IMR-90 (cell line): Measurements from ENCODE around the gene GRM4. TPM values are rescaled to one million over a fixed set of nuclear protein-coding genes. Genes with fewer than 3 reads are reported as not detected.

Experiments
- ATAC-seq: fragments of 200-7000 bp; cut with Tn5 transposase; 2 replicates; pipeline ENCODE4 v1.9.1; 2020; ENCODE audit warnings: low read depth, mild to moderate bottlenecking, moderate library complexity
- BruUV-seq: library from RNA; stranded (reverse); fragments of 400-500 nt; replicated peaks from 2 replicates; lab custom pipeline; 2021; lab: Mats Ljungman, UMichigan
- CTCF ChIA-PET: fragments of 300-600 bp; formaldehyde crosslinking; extraction: SDS; loops from one replicate; lab custom pipeline; 2021; ENCODE audit warnings: antibody characterized with exemption; lab: Yijun Ruan, JAX
- POLR2A ChIA-PET: fragments of 300-600 bp; sonication (Branson Sonifier 250); formaldehyde crosslinking; loops from one replicate; lab custom pipeline; 2022; ENCODE audit warnings: antibody characterized with exemption; ENCODE audit not compliant: unreplicated experiment; lab: Charles Lee
- DNase-seq: peaks from one replicate; pipeline ENCODE4 v3.0.0; 2013
- H2AFZ ChIP-seq: replicated peaks from 2 replicates; pipeline ENCODE3; 2013; ENCODE audit warnings: low read length, mild to moderate bottlenecking; ENCODE audit not compliant: poor library complexity
- H2AK5ac ChIP-seq: 2 replicates; pipeline ENCODE4 v1.6.1; 2013; ENCODE audit warnings: low read depth, low read length, inconsistent platforms
- H2AK9ac ChIP-seq: replicated peaks from 2 replicates; pipeline ENCODE3; 2013; ENCODE audit warnings: mild to moderate bottlenecking, low read depth, low read length, moderate library complexity; ENCODE audit not compliant: poor library complexity
- H2BK120ac ChIP-seq: 2 replicates; pipeline ENCODE4 v1.6.1; 2013; ENCODE audit warnings: low read depth, low read length, inconsistent platforms
- H2BK15ac ChIP-seq: 3 replicates; pipeline ENCODE4 v1.6.1; 2013; ENCODE audit warnings: low read depth, low read length, inconsistent platforms
- H2BK20ac ChIP-seq: 2 replicates; pipeline ENCODE4 v1.6.1; 2013; ENCODE audit warnings: low read depth, mild to moderate bottlenecking, inconsistent platforms, low read length, moderate library complexity
- H2BK5ac ChIP-seq: 2 replicates; pipeline ENCODE4 v1.6.1; 2013; ENCODE audit warnings: mild to moderate bottlenecking, low read depth, low read length, inconsistent platforms; ENCODE audit not compliant: poor library complexity, severe bottlenecking
- H3K14ac ChIP-seq: replicated peaks from 2 replicates; pipeline ENCODE4 v1.6.1; 2013; ENCODE audit warnings: low read depth, low read length, inconsistent platforms
- H3K18ac ChIP-seq: 2 replicates; pipeline ENCODE4 v1.6.1; 2013; ENCODE audit warnings: low read depth, low read length, control low read depth
- H3K23ac ChIP-seq: 2 replicates; pipeline ENCODE4 v1.6.1; 2013; ENCODE audit warnings: low read depth, low read length, inconsistent platforms
- H3K27ac ChIP-seq: 2 replicates; pipeline ENCODE4 v1.5.1; 2013; ENCODE audit warnings: mild to moderate bottlenecking, control low read depth, low read length; ENCODE audit not compliant: insufficient read depth
- H3K27me3 ChIP-seq: 2 replicates; pipeline ENCODE4 v1.6.1; 2013; ENCODE audit warnings: low read length; ENCODE audit not compliant: control insufficient read depth, insufficient read depth
- H3K36me3 ChIP-seq: 2 replicates; pipeline ENCODE4 v1.6.1; 2013; ENCODE audit warnings: low read length, mixed read lengths; ENCODE audit not compliant: control insufficient read depth, insufficient read depth
- H3K4ac ChIP-seq: 2 replicates; pipeline ENCODE4 v1.6.1; 2013; ENCODE audit warnings: low read depth, low read length, inconsistent platforms
- H3K4me1 ChIP-seq: 2 replicates; pipeline ENCODE4 v1.6.1; 2013; ENCODE audit warnings: low read length, mixed read lengths; ENCODE audit not compliant: control insufficient read depth, insufficient read depth
- H3K4me2 ChIP-seq: 2 replicates; pipeline ENCODE4 v1.6.1; 2013; ENCODE audit warnings: low read depth, mild to moderate bottlenecking, control low read depth, low read length, moderate library complexity
- H3K4me3 ChIP-seq: 2 replicates; pipeline ENCODE4 v1.5.1; 2013; ENCODE audit warnings: low read depth, mild to moderate bottlenecking, control low read depth, low read length, moderate library complexity; ENCODE audit not compliant: insufficient read depth
- H3K56ac ChIP-seq: 2 replicates; pipeline ENCODE4 v1.6.1; 2013; ENCODE audit warnings: low read length, inconsistent platforms; ENCODE audit not compliant: insufficient read depth; ENCODE audit errors: extremely low read depth
- H3K79me1 ChIP-seq, 2 experiments: 2 replicates each; pipeline ENCODE4 v1.6.1; 2013; ENCODE audit warnings: low read length in 2 of 2, inconsistent platforms in 1 of 2, low read depth in 1 of 2
- H3K9ac ChIP-seq: 2 replicates; pipeline ENCODE4 v1.6.1; 2013; ENCODE audit warnings: low read depth, low read length, control low read depth
- H3K9me1 ChIP-seq: 2 replicates; pipeline ENCODE4 v1.6.1; 2013; ENCODE audit warnings: low read length, inconsistent platforms; ENCODE audit not compliant: insufficient read depth
- H3K9me3 ChIP-seq: 2 replicates; pipeline ENCODE4 v1.6.1; 2013; ENCODE audit warnings: low read length; ENCODE audit not compliant: control insufficient read depth, insufficient read depth
- H4K20me1 ChIP-seq: 2 replicates; pipeline ENCODE4 v1.6.1; 2013; ENCODE audit warnings: low read length, inconsistent platforms; ENCODE audit not compliant: insufficient read depth
- H4K5ac ChIP-seq: 2 replicates; pipeline ENCODE4 v1.6.1; 2013; ENCODE audit warnings: mild to moderate bottlenecking, low read depth, low read length, control low read depth
- H4K8ac ChIP-seq, 2 experiments: 2 replicates each; pipeline ENCODE4 v1.6.1; 2013; ENCODE audit warnings: low read depth in 2 of 2, low read length in 2 of 2, control low read depth in 1 of 2, inconsistent platforms in 1 of 2
- H4K91ac ChIP-seq: 2 replicates; pipeline ENCODE4 v1.6.1; 2013; ENCODE audit warnings: low read depth, low read length, inconsistent platforms; ENCODE audit not compliant: insufficient read depth
- CHD1 ChIP-seq: IDR thresholded peaks from 2 replicates; pipeline ENCODE4 v1.6.1; 2012; ENCODE audit warnings: low read depth, low read length, improper control_type of control experiment
- SMC3 ChIP-seq: fragments of 150-350 bp; IDR thresholded peaks from 2 replicates; pipeline ENCODE4 v1.6.1; 2016; ENCODE audit warnings: low read depth, mild to moderate bottlenecking, antibody characterized with exemption, low read length, moderate library complexity
- dilution Hi-C: fragments of 300-500 bp; cut with HindIII; formaldehyde crosslinking; loops from one replicate; pipeline ENCODE4 v1.14.3; 2018; ENCODE audit warnings: low sequenced_read_pairs; ENCODE audit not compliant: unreplicated experiment
- in situ Hi-C: fragments of 300-500 bp; cut with MboI; formaldehyde crosslinking; loops from 3 replicates; pipeline ENCODE4 v1.14.3; 2019; ENCODE audit warnings: low sequenced_read_pairs, inconsistent platforms, mixed read lengths
- intact Hi-C: fragments of 100-400 bp; cut with micrococcal nuclease; formaldehyde crosslinking; loops from 2 replicates; pipeline ENCODE4 v1.10.0; 2022
- polyA plus RNA-seq, 3 experiments: library from polyadenylated mRNA; depleted of rRNA; stranded (reverse); fragments of >200 nt; gene quantifications; 2 replicates each; pipeline ENCODE4 v1.2.3, GENCODE V29; 2012; ENCODE audit warnings: low replicate concordance in 1 of 3
- total RNA-seq: library from RNA; depleted of rRNA; stranded (reverse); fragments of >200 nt; gene quantifications from 2 replicates; pipeline ENCODE4 v1.2.3, GENCODE V29; 2012

GRM4 gene
- total and polyA plus RNA-seq, 2 of the 4 experiments (the other 2 are of a cell fraction), result 0.02 TPM; not detected in 1

- Histone ChIP-seq H4K5ac (no peak overlapping the region), H2BK20ac (no peak overlapping the region), H3K79me1 (no peaks in the 10 kb centered on the region), H3K27ac (no peak overlapping the region), H3K4ac (no peak overlapping the region), H3K9ac (no peak overlapping the region), H2BK15ac (no peak overlapping the region), H3K4me3 (no peak overlapping the region), H3K4me1 (no peaks in the 10 kb centered on the region), H4K20me1 (no peaks in the 10 kb centered on the region), H3K4me2 (no peak overlapping the region), H3K56ac (no peak overlapping the region), H2AK5ac (no peak overlapping the region), H4K8ac (no peak overlapping the region), H4K91ac (no peak overlapping the region), H3K14ac (no peak overlapping the region), H2AK9ac (no peak overlapping the region), H2AFZ (no peak overlapping the region), H3K23ac (no peak overlapping the region), H3K18ac (no peak overlapping the region), H2BK120ac (no peak overlapping the region), H2BK5ac (no peak overlapping the region), H3K36me3 (no peaks in the 10 kb centered on the region), H3K9me3 (peaks cover 12% of the 10 kb centered on the region), H3K9me1 (no peaks in the 10 kb centered on the region), H3K27me3 (peaks cover 20% of the 10 kb centered on the region)
- ATAC-seq (no peak), DNase-seq (no peak)
- CTCF ChIA-PET, result no interaction called here
- dilution Hi-C loops (no loop called here), in situ Hi-C loops (loop anchor here (10.0 to 25.0 kb wide), 4 partner anchors 395 to 977 kb away; partner anchors contain the start of genes BAK1, TCP11 and UQCC2), intact Hi-C loops (no loop called here)
- TF ChIP-seq CHD1, result no peak
- TF ChIP-seq SMC3, result no peak
- POLR2A ChIA-PET, result no interaction called here
- no TSS peak for BruUV-seq
Observed at GRCh38 chr6:34159844-34160243, 14.0 kb upstream of the GRM4 start.
